ENCODE data around the gene SGSM1.

DNA sequence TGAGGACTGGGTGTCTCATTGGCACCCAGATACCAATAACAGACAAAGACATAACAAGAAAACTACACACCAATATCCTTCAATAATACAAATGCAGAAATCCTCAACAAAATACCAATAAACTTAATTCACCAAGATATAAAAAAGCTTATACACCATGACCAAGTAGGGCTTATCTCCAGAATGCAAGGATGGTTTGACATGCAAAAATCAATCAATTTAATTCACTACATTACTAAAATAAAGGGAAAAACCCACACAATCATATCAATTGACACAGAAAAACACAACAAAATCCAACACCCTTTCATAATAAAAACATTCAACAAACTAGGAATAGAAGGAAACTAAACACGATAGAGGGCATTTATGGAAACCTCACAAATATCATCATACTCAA lies 99.9 kb downstream of the SGSM1 start:
- TF ChIP-seq POLR2AphosphoS5 (IDR thresholded peaks at IDR 0.05) (no peak), CTCF (IDR thresholded peaks at IDR 0.05) (no peak), EP300 (IDR thresholded peaks at IDR 0.05) (no peak), POLR2A (IDR thresholded peaks at IDR 0.05) (no peak)

Measured in suprapubic skin (tissue), 4 donors.